HL-60 (cell line): ENCODE results near the gene PSAP.

ENCODE experiments used
- CTCF ChIP-seq: IDR thresholded peaks from one replicate; pipeline ENCODE4 v1.5.1; 2011; ENCODE audit warnings: low read length, control low read depth, inconsistent platforms; ENCODE audit not compliant: insufficient read depth
- POLR2AphosphoS5 ChIP-seq: IDR thresholded peaks from 2 replicates; pipeline ENCODE4 v1.6.1; 2012; ENCODE audit warnings: low read depth
- REST ChIP-seq: IDR thresholded peaks from 2 replicates; pipeline ENCODE4 v1.6.1; 2012; ENCODE audit warnings: low read depth; ENCODE audit not compliant: insufficient replicate concordance

- no peak for TF ChIP-seq CTCF
- no peak for TF ChIP-seq POLR2AphosphoS5
- TF ChIP-seq REST: no peak
Measured at GRCh38 chr10:71857934-71858890, 7.2 kb upstream of the PSAP start.
